ENCODE results near the gene PAPPA2. TPM values are rescaled to one million over a fixed set of nuclear protein-coding genes. Genes with fewer than 3 reads are reported as not detected.
"Not testable (repeated sequence)": the region's sequence is repeated elsewhere in the genome, so short reads cannot be mapped to it uniquely, and the experiment has no call there.

The PAPPA2 gene
- total and polyA plus RNA-seq, 12 donors, result 0.03 to 0.87 (median 0.10) TPM; not detected in 1

DNA sequence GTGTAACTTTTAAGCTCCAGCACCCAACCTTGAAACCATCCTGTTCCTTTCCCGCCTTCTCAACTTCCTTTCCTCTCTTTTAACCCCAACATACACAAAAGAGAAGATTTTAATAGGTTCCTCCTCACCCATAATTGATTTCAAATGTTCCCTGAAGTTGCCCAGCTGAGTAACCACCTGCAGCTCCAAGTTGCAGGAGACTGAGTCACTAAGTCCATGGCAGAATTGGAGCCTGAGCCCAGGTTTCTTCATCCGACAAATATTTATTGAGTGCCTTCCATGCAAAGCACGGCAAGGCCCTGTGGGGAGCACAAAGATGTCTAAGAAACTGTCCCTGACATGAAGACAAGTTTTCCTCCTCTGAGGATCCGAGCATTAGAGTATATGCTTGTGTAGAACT is 97.7 kb downstream of the PAPPA2 start:
- H3K4me1 ChIP-seq (replicated peaks in 1 of 2), result no peaks in the 10 kb centered on the region

DNA sequence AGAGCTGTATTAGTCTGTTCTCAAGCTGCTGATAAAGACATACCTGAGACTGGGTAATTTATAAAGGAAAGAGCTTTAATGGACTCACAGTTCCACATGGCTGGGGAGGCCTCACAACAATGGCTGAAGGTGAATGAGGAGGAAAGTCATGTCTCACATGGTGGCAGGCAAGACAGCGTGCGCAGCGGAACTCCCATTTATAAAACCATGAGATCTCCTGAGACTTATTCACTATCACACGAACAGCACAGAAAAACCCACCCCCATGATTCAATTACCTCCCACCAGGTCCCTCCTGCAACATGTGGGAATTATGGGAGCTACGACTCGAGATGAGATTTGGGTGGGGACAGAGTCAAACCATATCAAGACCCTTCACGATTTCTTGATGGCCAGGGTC is 98.8 kb downstream of the PAPPA2 start:
- intact Hi-C loops (cut with DNase I), result loop anchor here in 1 of 2 donors (5.0 kb wide), 2 partner anchors 131 to 321 kb away; no protein-coding TSS in a partner anchor
- 89 to 95% (median 89%) methylated on average over 7 of the region's 7 CpGs for WGBS, 4 donors
- not testable (repeated sequence) for H3K4me1 ChIP-seq (replicated peaks in 1 of 2); DNase-seq; H3K9me3 ChIP-seq (replicated peaks in 1 of 3); H3K36me3 ChIP-seq (replicated peaks in 1 of 2); H3K27me3 ChIP-seq; H3K4me3 ChIP-seq; H3K27ac ChIP-seq

More for the DNA sequence above, 97.7 kb downstream of the PAPPA2 start:
- Histone ChIP-seq H3K9me3 (replicated peaks in 1 of 3) (no peaks in the 10 kb centered on the region), H3K27me3 (peaks cover 3% of the 10 kb centered on the region), H3K4me3 (no peak overlapping the region), H3K27ac (no peak overlapping the region), H3K36me3 (replicated peaks in 1 of 2) (no peaks in the 10 kb centered on the region)
- WGBS, 4 donors, result 81 to 89% (median 85%) methylated on average over 3 to 4 of the region's 4 CpGs
- no peak for TF ChIP-seq POLR2A (IDR thresholded peaks at IDR 0.05)
- TF ChIP-seq, protein P1, sequence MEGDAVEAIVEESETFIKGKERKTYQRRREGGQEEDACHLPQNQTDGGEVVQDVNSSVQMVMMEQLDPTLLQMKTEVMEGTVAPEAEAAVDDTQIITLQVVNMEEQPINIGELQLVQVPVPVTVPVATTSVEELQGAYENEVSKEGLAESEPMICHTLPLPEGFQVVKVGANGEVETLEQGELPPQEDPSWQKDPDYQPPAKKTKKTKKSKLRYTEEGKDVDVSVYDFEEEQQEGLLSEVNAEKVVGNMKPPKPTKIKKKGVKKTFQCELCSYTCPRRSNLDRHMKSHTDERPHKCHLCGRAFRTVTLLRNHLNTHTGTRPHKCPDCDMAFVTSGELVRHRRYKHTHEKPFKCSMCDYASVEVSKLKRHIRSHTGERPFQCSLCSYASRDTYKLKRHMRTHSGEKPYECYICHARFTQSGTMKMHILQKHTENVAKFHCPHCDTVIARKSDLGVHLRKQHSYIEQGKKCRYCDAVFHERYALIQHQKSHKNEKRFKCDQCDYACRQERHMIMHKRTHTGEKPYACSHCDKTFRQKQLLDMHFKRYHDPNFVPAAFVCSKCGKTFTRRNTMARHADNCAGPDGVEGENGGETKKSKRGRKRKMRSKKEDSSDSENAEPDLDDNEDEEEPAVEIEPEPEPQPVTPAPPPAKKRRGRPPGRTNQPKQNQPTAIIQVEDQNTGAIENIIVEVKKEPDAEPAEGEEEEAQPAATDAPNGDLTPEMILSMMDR (IDR thresholded peaks at IDR 0.05), result no peak
- intact Hi-C loops (cut with DNase I), result loop anchor here in 1 of 2 donors (5.0 kb wide), 2 partner anchors 132 to 322 kb away; no protein-coding TSS in a partner anchor
- DNase-seq, result no peak

DNA sequence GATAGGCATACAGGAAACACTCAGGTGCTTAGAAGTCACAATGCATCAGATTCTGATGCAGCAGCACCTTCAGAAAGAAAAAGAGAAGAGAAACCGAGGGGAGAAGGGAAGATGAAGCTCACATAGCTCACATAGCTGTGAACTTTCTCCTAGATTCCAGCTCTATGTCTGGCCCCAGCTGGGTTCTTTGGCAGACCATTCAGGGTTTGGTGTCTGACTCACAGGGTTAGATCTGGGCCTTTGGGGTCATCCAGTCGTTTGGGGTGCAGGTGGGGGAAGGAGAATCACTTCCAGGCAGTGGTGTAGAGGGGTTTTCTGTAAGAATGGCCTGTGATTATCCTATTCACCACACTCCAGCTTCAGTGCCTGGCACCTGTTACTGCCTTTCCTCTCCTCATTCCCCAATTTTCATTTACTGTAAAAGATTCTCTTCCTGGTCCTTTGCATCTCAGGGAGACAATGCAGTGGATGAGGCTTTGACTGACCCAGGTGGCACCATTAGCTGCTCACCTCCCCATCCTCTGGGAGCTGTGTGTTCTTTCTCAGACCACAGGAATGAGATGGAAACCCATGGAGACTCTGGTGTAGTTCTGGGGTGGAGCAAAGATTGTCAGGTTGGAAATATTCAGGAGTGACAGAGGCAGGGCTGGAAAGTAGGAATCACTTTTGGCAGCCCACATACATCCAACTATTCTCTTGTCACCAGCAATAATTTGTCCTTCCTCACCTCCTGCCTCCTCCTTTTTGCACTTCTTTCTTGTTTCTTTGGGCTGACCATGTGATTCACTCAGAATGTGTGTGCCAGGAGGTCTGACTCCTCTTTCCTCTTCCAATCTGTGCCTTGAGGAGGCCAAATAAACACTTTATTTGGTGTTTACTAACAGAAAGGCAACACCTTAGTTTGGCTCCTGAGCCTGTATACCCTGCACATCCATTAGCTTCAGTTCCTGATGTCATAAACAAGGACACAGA is 103.3 kb downstream of the PAPPA2 start:
- Histone ChIP-seq H3K4me1 (replicated peaks in 1 of 2) (peaks cover 5 to 17% of the 10 kb centered on the region in 2 donors), H3K9me3 (replicated peaks in 1 of 3) (no peaks in the 10 kb centered on the region), H3K27ac (no peak overlapping the region), H3K4me3 (no peak overlapping the region), H3K27me3 (no peaks in the 10 kb centered on the region), H3K36me3 (replicated peaks in 1 of 2) (no peaks in the 10 kb centered on the region)
- WGBS, 4 donors, result 21 to 38% (median 31%) methylated on average over 2 of the region's 2 CpGs
- DNase-seq, result peak in 1 of 7 donors; percentile 24
- TF ChIP-seq POLR2A (IDR thresholded peaks at IDR 0.05), result no peak
- TF ChIP-seq, protein P1 (IDR thresholded peaks at IDR 0.05), result no peak
- intact Hi-C loops (cut with DNase I), result no loop called here

DNA sequence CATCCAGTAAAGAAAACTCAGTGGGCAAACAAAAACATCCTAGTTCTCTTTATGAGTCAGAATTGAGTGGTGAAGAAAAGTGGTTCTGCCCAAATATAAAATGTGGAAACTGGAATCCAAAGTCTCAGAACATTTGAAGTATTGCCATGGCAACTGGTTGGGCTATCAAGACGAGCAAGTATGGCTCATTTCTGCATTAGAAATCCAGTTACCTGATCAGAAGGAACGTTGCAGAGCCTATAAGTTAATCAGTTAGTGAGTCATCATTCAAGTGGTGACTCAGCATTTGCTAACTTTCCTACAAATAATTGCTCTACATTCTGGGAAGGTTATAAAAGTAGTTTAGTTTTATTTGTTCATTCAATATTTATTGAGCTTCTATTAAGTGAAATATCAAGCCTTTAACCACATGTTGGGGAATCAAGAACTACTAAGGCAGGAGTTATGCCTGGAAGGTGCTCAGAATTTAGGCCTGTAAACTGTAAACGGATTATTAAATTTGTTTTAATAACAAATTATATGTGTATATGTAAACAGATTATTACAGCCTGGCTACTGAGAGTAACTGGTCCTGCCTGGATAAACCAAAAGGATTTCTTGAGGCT is 104.3 kb downstream of the PAPPA2 start:
- Histone ChIP-seq H3K9me3 (replicated peaks in 1 of 3) (no peaks in the 10 kb centered on the region), H3K27ac (no peak overlapping the region), H3K27me3 (no peaks in the 10 kb centered on the region), H3K4me1 (replicated peaks in 1 of 2) (peaks cover 5 to 17% of the 10 kb centered on the region in 2 donors), H3K4me3 (no peak overlapping the region), H3K36me3 (replicated peaks in 1 of 2) (no peaks in the 10 kb centered on the region)
- TF ChIP-seq, protein P1 (IDR thresholded peaks at IDR 0.05), result no peak
- no peak for TF ChIP-seq POLR2A (IDR thresholded peaks at IDR 0.05)
- 27 to 51% (median 47%) methylated on average over 3 of the region's 3 CpGs for WGBS, 4 donors
- intact Hi-C loops (cut with DNase I), result no loop called here
- DNase-seq, result no peak
